ENCODE data around the gene FBXL16. TPM values are rescaled to one million over a fixed set of nuclear protein-coding genes. Genes with fewer than 3 reads are reported as not detected.

Gene FBXL16
- total and polyA plus RNA-seq, 2 donors (not counting 3 experiments of a cell fraction or from before 2014, with no cell fraction given), result 0.07 to 0.22 TPM

- H3K4me3 ChIP-seq (replicated peaks in 1 of 3; ENCODE audit: insufficient read depth in 1 of 3, low read depth in 1 of 3, low read length in 3 of 3), result no peak overlapping the region
- CTCF ChIA-PET, result no interaction called here
- H3K4me2 ChIP-seq (ENCODE audit: insufficient read depth, low read length), result no peak overlapping the region
- no peak overlapping the region for H3K27ac ChIP-seq (ENCODE audit: insufficient read depth, low read depth, low read length)
- peaks cover 36 to 38% of the 10 kb centered on the region in 2 experiments for H3K27me3 ChIP-seq (ENCODE audit: control insufficient read depth in 2 of 2, insufficient read depth in 2 of 2, low read length in 2 of 2)
- no peak for DNase-seq (ENCODE audit: low read depth, low spot score)
- POLR2A ChIA-PET, result no interaction called here
- no peaks in the 10 kb centered on the region for H4K20me1 ChIP-seq (replicated peaks; ENCODE audit: control insufficient read depth, extremely low read depth, insufficient read depth, low read length)
- intact Hi-C loops (cut with micrococcal nuclease), result no loop called here
- no peaks in the 10 kb centered on the region for H3K9me1 ChIP-seq (replicated peaks; ENCODE audit: control insufficient read depth, extremely low read depth, insufficient read depth, low read length)
- no peaks in the 10 kb centered on the region for H3K36me3 ChIP-seq (ENCODE audit: control insufficient read depth in 2 of 2, extremely low read depth in 1 of 2, insufficient read depth in 2 of 2, low read length in 2 of 2)
- dilution Hi-C loops (cut with MboI; ENCODE audit: extremely low pct_ligation_motif_present, low sequenced_read_pairs), result no loop called here
- H3K4me1 ChIP-seq (ENCODE audit: control insufficient read depth, extremely low read depth, insufficient read depth, low read length), result no peaks in the 10 kb centered on the region
- no TSS peak for BruUV-seq (replicated peaks)
- FAIRE-seq, result no peak
- TF ChIP-seq FOS (IDR thresholded peaks at IDR 0.05; ENCODE audit: borderline replicate concordance, insufficient read depth, low read length) (no peak), MYC (IDR thresholded peaks at IDR 0.05; ENCODE audit: low read depth, low read length) (no peak), POLR2A (IDR thresholded peaks at IDR 0.05; ENCODE audit: low read depth, low read length) (no peak), MAX (IDR thresholded peaks at IDR 0.05; ENCODE audit: insufficient read depth, insufficient read length) (no peak), CTCF (IDR thresholded peaks at IDR 0.05; ENCODE audit: extremely low read depth in 1 of 2, insufficient read depth in 1 of 2, low read depth in 1 of 2, low read length in 2 of 2) (no peak), JUN (IDR thresholded peaks at IDR 0.05; ENCODE audit: borderline replicate concordance, insufficient read depth, insufficient read length, low read depth) (no peak), POLR2AphosphoS5 (IDR thresholded peaks at IDR 0.05; ENCODE audit: insufficient read depth, low read depth, low read length) (no peak), GATA2 (IDR thresholded peaks at IDR 0.05; ENCODE audit: insufficient read depth, insufficient read length, low read depth, low read length) (no peak), EZH2 (IDR thresholded peaks at IDR 0.05; ENCODE audit: borderline replicate concordance, low read depth, low read length, severe bottlenecking) (no peak)
- H3K9ac ChIP-seq (replicated peaks; ENCODE audit: extremely low read depth, insufficient read depth, low read length), result no peak overlapping the region
- H3K79me2 ChIP-seq (ENCODE audit: control insufficient read depth, insufficient read depth, low read length), result no peaks in the 10 kb centered on the region
- no peak overlapping the region for H2AFZ ChIP-seq (ENCODE audit: low read depth, low read length)
- H3K9me3 ChIP-seq (replicated peaks; ENCODE audit: control insufficient read depth, insufficient read depth, low read length), result no peaks in the 10 kb centered on the region
These were observed 6.5 kb downstream of the FBXL16 start for GRCh38 chr16:698911-699671.
